ENCODE results near the gene ERVH48-1. TPM values are rescaled to one million over a fixed set of nuclear protein-coding genes. Genes with fewer than 3 reads are reported as not detected.

The ERVH48-1 gene
- total and polyA plus RNA-seq, 4 donors: 0.03 to 0.19 TPM; not detected in 2

DNA sequence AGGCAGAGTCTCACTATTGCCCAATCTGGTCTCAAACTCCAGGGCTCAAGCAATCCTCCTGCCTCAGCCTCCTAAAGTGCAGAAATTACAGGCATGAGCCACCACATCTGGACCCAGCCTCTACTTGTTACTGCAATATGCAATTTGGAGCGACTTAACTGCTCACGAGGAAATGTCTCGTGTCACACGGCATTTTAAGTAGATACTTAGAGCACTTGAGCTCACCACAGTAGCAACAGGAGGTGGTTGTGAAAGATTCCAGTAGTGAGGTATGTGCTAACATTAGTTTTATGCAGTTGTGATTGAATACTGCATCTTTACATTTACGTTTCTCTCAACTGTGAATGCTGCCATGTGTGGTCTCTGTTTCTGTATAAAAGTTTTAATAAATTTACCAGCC, 38.1 kb downstream of the ERVH48-1 start:
- H3K36me3 ChIP-seq (ENCODE audit: control insufficient read depth in 4 of 4, insufficient read depth in 3 of 4, low read depth in 1 of 4, low read length in 3 of 4): peaks cover 0 to 3% (median 0%) of the 10 kb centered on the region in 4 donors
- H3K27me3 ChIP-seq (ENCODE audit: control insufficient read depth in 4 of 4, insufficient read depth in 4 of 4, low read length in 3 of 4): no peaks in the 10 kb centered on the region
- no peak for DNase-seq (ENCODE audit: low spot score)
- no peaks in the 10 kb centered on the region for H3K9me3 ChIP-seq (ENCODE audit: control insufficient read depth in 4 of 4, low read length in 3 of 4)
- H3K4me3 ChIP-seq (ENCODE audit: low read depth in 1 of 3, low read length in 3 of 3): no peak overlapping the region
- H3K9ac ChIP-seq (ENCODE audit: low read depth in 1 of 2, low read length in 2 of 2): no peak overlapping the region
- WGBS: 91% methylated on average over 5 of the region's 5 CpGs
- no peak overlapping the region for H3K27ac ChIP-seq (ENCODE audit: low read depth in 1 of 2, low read length in 2 of 2)
- no peak for TF ChIP-seq EGR1 (IDR thresholded peaks at IDR 0.05; ENCODE audit: low read depth in 2 of 2)
- TF ChIP-seq, protein P1, sequence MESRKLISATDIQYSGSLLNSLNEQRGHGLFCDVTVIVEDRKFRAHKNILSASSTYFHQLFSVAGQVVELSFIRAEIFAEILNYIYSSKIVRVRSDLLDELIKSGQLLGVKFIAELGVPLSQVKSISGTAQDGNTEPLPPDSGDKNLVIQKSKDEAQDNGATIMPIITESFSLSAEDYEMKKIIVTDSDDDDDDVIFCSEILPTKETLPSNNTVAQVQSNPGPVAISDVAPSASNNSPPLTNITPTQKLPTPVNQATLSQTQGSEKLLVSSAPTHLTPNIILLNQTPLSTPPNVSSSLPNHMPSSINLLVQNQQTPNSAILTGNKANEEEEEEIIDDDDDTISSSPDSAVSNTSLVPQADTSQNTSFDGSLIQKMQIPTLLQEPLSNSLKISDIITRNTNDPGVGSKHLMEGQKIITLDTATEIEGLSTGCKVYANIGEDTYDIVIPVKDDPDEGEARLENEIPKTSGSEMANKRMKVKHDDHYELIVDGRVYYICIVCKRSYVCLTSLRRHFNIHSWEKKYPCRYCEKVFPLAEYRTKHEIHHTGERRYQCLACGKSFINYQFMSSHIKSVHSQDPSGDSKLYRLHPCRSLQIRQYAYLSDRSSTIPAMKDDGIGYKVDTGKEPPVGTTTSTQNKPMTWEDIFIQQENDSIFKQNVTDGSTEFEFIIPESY (IDR thresholded peaks at IDR 0.05): no peak
- TF ChIP-seq NR2F2 (IDR thresholded peaks at IDR 0.05): no peak
- no peak for TF ChIP-seq RAD21 (IDR thresholded peaks at IDR 0.05)
- no peak for TF ChIP-seq FOXA2 (IDR thresholded peaks at IDR 0.05)
- TF ChIP-seq, protein P2, sequence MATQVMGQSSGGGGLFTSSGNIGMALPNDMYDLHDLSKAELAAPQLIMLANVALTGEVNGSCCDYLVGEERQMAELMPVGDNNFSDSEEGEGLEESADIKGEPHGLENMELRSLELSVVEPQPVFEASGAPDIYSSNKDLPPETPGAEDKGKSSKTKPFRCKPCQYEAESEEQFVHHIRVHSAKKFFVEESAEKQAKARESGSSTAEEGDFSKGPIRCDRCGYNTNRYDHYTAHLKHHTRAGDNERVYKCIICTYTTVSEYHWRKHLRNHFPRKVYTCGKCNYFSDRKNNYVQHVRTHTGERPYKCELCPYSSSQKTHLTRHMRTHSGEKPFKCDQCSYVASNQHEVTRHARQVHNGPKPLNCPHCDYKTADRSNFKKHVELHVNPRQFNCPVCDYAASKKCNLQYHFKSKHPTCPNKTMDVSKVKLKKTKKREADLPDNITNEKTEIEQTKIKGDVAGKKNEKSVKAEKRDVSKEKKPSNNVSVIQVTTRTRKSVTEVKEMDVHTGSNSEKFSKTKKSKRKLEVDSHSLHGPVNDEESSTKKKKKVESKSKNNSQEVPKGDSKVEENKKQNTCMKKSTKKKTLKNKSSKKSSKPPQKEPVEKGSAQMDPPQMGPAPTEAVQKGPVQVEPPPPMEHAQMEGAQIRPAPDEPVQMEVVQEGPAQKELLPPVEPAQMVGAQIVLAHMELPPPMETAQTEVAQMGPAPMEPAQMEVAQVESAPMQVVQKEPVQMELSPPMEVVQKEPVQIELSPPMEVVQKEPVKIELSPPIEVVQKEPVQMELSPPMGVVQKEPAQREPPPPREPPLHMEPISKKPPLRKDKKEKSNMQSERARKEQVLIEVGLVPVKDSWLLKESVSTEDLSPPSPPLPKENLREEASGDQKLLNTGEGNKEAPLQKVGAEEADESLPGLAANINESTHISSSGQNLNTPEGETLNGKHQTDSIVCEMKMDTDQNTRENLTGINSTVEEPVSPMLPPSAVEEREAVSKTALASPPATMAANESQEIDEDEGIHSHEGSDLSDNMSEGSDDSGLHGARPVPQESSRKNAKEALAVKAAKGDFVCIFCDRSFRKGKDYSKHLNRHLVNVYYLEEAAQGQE (IDR thresholded peaks at IDR 0.05): no peak
- TF ChIP-seq RXRA (IDR thresholded peaks at IDR 0.05): no peak
- TF ChIP-seq YY1 (IDR thresholded peaks at IDR 0.05): no peak
- TF ChIP-seq FOXA1 (IDR thresholded peaks at IDR 0.05): no peak
- TF ChIP-seq GABPA (IDR thresholded peaks at IDR 0.05 in 1 of 2, conservative IDR thresholded peaks at IDR 0.05 in 1 of 2): no peak
- no peak for TF ChIP-seq HNF4A (conservative IDR thresholded peaks at IDR 0.05)
- TF ChIP-seq, protein P3, sequence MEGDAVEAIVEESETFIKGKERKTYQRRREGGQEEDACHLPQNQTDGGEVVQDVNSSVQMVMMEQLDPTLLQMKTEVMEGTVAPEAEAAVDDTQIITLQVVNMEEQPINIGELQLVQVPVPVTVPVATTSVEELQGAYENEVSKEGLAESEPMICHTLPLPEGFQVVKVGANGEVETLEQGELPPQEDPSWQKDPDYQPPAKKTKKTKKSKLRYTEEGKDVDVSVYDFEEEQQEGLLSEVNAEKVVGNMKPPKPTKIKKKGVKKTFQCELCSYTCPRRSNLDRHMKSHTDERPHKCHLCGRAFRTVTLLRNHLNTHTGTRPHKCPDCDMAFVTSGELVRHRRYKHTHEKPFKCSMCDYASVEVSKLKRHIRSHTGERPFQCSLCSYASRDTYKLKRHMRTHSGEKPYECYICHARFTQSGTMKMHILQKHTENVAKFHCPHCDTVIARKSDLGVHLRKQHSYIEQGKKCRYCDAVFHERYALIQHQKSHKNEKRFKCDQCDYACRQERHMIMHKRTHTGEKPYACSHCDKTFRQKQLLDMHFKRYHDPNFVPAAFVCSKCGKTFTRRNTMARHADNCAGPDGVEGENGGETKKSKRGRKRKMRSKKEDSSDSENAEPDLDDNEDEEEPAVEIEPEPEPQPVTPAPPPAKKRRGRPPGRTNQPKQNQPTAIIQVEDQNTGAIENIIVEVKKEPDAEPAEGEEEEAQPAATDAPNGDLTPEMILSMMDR (IDR thresholded peaks at IDR 0.05; ENCODE audit: low read depth, low read length, missing input control): no peak
- no peak for TF ChIP-seq JUND (IDR thresholded peaks at IDR 0.05)
- TF ChIP-seq TAF1 (conservative IDR thresholded peaks at IDR 0.05): no peak
- no peak for TF ChIP-seq HNF4G (IDR thresholded peaks at IDR 0.05)
- no peak for TF ChIP-seq SP1 (IDR thresholded peaks at IDR 0.05)
- TF ChIP-seq, protein P4, sequence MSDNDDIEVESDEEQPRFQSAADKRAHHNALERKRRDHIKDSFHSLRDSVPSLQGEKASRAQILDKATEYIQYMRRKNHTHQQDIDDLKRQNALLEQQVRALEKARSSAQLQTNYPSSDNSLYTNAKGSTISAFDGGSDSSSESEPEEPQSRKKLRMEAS (IDR thresholded peaks at IDR 0.05): no peak
- TF ChIP-seq, protein P5, sequence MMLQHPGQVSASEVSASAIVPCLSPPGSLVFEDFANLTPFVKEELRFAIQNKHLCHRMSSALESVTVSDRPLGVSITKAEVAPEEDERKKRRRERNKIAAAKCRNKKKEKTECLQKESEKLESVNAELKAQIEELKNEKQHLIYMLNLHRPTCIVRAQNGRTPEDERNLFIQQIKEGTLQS (IDR thresholded peaks at IDR 0.05): no peak
- peaks cover 0 to 2% (median 2%) of the 10 kb centered on the region in 4 donors for H3K4me1 ChIP-seq (ENCODE audit: control insufficient read depth in 4 of 4, insufficient read depth in 4 of 4, low read length in 3 of 4)

Data from liver (tissue), 9 donors.